ENCODE measurements around the gene RASA3. TPM values are rescaled to one million over a fixed set of nuclear protein-coding genes. Genes with fewer than 3 reads are reported as not detected.
"Not testable (repeated sequence)": the region's sequence is repeated elsewhere in the genome, so short reads cannot be mapped to it uniquely, and the experiment has no call there.

RASA3 gene
- total RNA-seq, 1 experiment from 2014 or later: 13.2 TPM

DNA sequence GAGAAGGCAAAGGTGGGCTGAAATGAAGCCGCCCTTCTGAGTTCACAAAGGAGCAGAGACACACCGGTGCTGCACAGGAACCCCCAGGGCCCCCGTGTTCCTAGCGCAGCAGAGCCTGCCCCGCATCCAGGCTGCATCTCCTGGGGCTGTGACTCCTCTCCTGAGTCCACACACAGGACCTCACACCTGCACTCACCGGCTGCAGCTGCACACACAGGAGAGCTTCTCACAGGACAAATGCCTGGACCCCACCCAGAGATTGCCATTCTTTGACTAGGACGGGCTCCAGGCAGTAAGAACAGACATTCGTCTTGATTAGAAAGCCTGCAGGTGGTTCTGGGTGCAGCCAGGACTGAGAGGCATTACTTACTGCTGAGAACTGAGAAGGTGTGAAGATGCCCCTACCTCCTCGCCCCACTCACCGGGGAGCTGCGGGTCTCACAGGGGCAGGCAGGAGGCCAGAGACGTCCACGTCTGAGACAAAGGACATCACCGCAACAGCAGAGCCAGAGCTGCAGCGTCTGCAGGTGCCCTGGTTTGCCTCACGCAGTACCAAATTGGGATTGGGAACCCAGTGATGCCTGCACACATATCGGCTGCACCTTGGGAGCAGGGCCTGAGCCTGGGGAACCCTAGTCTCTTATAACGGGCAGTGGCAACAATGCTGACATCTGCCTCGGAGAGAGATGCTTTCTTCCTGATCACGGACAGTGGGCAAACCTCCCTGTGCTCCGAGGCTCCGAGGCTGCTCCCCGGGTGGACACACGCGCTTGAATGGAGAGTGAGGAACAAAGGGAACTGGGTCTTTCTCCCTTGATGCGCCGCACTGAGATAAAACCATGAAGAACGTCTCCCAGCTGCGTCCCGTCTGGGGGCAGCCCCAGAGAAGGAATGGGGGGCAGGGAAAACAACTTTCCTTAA is 50.4 kb downstream of the RASA3 start:
- DNase-seq (ENCODE audit: low read depth): no peak

DNA sequence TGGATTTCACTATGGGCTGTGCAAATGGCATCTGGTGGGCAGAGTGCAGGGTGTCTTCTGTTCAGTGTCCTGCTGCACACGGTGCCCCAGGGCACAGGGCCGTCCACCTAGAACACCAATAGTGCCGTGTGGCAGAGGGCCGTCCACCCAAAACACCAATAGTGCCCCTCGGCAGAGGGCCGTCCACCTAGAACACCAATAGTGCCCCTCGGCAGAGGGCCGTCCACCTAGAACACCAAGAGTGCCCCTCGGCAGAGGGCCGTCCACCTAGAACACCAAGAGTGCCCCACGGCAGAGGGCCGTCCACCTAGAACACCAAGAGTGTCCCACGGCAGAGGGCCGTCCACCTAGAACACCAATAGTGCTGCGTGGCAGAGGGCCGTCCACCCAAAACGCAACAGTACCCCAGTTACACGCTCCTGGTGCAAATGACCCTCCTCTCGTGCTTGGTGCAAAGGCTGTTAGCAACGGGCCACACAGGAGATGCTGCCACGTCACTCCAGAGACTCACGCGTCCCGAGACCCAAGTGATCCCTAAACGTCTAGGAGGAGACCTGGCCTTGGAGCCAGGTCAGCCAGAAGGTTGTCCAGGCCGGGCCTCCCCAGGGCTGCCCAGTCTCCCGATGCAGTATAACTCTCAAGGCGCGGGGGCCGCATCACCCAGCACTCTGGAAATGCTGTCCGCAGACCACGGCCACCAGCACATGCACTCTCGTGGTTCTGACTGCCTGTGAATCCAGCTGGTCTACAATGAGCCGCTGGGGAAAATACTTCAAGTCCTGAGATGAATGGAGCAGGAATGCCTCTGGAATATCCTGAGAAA is 51.5 kb downstream of the RASA3 start:
- DNase-seq (ENCODE audit: low read depth): no peak

DNA sequence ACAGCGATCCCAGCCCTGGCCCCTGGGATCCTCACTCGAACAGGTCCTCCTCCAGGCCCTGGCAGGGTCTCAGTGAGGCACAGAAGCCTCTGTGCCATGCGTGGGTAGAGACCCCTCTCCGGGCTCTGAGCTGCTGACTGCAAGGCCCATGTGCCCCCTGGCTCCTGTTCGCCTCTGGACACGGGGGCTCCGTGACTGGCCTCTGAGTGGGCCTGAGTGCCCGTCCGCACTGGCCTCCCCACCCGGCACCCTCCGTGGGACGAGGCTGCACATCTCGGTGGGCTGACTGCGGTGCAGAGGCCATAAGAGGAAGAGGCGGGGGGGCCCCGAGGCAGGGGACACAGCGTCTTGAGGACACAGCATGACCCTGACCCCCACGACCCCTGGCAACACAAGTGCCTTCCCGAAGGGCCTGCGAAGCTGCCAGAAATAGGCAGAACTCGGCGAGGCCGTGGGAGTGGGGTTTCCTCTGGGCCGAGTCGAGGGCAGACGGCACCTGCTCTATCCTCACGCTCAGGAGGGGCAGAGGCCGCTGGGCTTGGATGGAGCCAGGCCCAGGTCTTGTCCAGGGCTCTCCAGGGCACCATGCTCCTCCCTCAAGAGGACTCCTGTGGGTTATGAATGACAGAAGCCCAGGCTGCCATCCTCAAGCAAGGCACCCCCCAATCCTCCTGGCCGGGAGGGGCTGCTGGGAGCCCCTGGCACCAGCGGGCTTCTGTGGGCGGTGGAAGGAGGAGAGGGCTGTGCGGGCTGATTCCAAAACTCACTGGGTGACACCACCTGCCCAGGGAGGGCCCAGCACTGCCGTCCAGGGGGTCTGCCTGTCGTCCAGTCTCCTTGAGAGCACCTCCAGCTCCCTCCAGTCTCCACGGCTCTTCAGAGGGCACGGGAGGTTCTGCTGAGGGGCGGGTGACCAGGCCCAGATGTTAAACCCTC is 52.6 kb downstream of the RASA3 start:
- no peak for DNase-seq (ENCODE audit: low read depth)

DNA sequence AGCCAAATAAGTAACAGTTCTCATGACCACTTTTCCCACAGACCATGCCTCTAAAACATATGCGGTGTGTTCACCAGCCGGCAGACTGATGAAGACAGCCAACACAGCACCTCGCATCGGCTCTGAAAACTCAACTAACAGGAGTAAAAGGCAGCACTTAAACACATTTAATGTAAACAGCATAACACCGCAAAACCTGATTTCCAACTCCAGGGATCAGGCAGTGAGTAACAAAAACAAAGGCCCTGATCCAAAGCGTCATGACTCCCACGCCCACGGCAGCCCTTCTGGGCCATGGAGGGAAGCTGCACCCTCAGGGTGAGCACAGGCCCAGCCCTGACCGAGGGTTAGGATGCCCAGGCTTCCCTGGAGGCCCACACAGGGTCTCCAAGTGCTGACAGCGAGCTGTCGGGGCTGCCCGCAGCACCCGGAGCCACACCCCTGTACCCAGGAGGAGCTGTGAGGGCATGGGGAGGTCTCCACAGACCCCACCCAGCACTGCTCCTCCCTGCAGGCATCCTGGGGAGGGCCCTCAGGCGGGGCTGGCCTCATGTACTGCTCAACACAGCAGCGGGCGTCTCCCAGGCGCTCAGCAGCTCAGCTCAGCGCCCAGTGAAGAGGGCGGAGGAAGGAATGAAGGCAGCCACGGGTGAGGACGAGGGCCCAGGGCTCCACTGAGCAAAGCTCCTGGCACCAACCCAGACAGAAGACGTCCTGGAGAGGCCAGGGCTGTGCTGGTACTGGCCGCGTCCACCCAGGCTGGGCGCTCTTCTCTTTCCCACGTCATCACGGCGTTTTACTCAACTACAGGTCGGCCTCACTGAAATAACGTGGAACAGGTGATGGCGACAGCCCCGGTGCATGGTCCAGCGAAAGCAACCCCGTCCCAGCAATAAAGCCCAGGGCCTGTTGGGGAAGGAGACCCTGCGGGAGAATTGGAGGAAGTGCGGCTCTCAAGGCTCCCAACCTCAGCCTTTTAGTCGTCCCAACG is 53.7 kb downstream of the RASA3 start:
- DNase-seq (ENCODE audit: low read depth): peak; percentile 77

GRCh38 chr13:114077933-114078325 is 54.5 kb downstream of the RASA3 start:
- no peak for DNase-seq (ENCODE audit: low read depth)

DNA sequence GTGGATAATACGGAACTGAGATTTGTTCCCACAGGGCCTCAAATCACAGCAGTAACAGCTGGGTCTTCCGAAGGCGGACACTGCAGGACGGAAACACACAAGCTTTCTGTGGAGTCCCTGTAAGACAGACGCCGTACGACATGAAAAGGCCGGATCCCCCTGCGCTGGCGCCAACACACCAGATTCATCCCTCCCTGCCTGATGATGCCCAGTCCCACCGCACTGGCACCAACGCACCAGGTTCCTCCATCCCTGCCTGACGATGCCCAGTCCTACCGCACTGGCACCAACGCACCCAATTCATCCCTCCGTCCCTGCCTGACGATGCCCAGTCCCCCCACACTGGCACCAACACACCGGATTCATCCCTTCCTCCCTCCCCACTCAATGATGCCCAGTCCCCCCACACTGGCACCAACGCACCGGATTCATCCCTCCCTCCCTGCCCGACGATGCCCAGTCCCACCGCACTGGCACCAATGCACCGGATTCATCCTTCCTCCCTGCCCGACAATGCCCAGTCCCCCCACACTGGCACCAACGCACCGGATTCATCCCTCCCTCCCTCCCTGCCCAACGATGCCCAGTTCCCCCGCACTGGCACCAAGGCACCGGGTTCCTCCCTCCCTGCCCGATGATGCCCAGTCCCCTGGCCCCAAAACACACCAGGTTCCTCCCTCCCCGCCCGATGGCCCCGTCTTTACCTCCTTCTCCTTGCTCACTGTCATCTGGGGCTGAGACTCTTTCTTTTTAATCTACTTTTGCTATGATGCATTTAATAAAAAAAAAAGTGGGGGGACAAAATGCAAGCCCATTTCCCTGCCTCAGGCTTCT is 55.1 kb downstream of the RASA3 start:
- no peak for DNase-seq (ENCODE audit: low read depth)

GRCh38 chr13:114076329-114077090 is 55.9 kb downstream of the RASA3 start:
- DNase-seq (ENCODE audit: low read depth): no peak

DNA sequence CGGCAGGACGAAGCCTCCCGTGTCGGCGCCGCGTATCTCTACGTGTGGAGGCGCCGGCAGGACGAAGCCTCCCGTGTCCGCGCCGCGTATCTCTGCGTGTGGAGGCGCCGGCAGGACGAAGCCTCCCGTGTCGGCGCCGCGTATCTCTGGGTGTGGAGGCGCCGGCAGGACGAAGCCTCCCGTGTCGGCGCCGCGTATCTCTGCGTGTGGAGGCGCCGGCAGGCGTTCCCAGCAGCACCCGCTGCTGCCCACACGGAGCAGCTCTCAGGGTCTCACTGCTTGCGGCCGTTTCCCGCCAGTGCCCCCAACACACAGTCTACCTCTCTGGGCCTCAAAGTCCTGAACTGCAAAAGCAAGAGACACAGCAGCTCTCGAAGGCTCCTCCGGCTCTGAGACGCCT is 56.6 kb downstream of the RASA3 start:
- not testable (repeated sequence) for DNase-seq (ENCODE audit: low read depth)

DNA sequence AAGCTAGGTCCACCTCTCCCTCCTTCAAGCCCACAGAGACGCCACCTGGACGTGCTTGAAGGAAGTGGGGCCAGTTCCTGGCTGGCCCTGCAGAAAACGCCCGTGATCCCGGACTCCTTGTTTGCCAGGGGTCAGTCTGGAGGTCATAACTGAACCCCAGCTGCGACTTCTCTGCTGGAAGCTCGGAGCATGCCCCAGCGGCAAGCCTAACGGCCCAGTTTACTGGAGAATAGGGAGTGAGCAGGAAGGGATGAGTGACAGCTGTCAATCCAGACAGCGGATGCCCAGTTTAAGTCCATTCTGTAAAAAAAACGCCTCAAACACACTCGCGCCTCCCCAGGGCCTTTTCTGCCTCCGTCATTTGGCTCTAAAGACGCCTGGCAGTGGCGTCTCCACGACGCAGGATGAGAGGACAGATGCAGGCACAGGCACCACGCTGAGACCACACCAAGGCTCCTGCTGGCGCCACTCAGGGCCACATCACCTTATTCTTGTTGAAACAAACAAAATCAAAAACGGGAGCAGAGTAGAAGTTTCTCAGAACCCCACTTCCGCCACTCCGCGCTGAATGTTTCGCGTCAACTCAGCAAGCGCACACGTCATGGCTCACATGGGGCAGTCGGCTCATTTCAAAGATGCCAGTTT is 57.6 kb downstream of the RASA3 start:
- DNase-seq (ENCODE audit: low read depth): no peak

- DNase-seq (ENCODE audit: low read depth): no peak
Observed at GRCh38 chr13:114073881-114074612, 58.4 kb downstream of the RASA3 start.

- no peak for DNase-seq (ENCODE audit: low read depth)
Observed at GRCh38 chr13:114072421-114072820, 60.0 kb downstream of the RASA3 start.

DNA sequence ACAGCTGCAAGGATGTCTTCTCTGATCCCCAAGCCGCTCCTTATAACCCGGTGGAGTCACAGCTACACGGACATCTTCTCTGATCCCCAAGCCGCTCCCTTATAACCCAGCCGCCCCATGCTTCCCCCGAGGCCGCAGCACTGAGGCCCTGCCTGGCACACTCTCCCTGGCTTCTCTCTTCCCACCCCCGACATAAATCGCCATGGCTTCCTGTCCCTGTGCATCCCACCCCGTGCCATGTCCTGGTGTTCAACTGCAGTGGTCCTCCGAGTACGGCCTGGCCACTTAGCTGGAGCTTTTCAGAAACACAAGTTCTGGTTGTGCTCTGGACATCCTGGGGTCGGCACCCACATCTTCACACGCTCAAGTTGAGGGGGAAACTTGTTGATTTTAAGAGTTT is 60.4 kb downstream of the RASA3 start:
- DNase-seq (ENCODE audit: low read depth): no peak

DNA sequence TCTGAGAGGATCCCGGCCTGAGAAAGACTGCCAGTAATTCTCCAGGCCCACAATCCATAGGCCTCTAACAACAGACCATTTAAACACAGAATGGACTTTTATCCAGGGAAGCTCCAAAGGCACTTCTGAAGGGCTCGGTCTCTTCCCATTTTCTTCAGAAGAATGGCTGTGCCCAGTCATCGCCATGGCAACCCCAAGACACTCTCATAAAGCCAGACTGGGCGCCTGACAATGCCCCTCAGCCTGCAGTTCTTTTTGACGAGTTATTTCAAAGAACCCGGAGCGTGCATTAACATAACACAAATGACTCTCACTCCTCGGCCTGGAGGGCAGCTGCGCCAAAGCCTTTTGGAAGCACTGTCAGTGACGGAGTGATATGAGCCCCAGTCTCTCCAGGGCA is 61.0 kb downstream of the RASA3 start:
- no peak for DNase-seq (ENCODE audit: low read depth)

DNA sequence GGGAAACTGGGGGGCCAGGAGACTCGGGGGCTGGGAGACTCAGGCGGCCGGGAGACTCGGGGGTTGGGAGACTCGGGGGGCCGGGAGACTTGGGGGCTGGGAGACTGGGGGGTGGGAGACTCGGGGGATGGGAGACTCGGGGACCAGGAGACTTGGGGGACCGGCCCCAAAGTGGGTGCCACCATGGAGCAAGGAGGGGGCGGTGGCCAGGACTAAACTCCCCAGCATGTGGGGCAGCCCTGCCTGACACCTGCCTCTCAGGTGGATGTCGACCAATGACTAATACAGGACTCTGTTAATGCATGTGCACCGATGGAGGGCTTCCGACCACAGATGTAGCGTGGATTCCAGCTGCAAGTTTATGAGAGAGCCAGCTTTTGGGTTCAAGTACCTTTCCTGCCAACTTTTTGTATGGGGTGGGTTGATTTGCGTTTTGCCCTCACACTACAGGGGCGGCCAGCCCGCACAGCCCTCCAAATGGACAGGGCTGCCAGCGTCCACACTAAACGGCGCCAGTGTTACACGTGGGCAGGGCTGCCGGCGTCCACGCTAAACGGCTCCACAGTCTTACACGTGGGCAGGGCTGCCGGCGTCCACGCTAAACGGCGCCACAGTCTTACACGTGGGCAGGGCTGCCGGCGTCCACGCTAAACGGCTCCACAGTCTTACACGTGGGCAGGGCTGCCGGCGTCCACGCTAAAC is 62.2 kb downstream of the RASA3 start:
- DNase-seq (ENCODE audit: low read depth): no peak

DNA sequence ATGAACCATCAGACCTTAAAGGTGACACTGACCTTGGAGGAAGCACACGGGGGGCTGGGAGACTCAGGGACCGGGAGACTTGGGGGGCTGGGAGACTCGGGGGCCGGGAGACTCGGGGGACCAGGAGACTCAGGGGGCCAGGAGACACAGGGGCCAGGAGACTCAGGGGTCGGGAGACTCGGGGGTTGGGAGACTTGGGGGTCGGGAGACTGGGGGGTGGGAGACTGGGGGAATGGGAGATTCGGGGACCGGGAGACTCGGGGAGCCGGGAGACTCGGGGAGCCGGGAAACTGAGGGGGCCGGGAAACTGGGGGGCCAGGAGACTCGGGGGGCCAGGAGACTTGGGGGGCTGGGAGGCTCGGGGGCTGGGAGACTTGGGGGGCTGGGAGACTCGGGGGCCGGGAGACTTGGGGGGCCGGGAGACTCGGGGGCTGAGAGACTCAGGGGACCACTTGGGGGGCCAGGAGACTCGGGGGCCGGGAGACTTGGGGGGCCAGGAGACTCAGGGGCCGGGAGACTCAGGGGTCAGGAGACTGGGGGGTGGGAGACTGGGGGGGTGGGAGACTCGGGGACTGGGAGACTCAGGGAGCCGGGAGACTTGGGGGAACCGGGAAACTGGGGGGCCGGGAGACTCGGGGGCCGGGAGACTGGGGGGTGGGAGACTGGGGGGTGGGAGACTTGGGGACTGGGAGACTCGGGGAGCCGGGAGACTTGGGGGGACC is 62.9 kb downstream of the RASA3 start:
- no peak for DNase-seq (ENCODE audit: low read depth)

GRCh38 chr13:114068656-114069318 is 63.6 kb downstream of the RASA3 start:
- DNase-seq (ENCODE audit: low read depth): peak; percentile 35
